ENCODE measurements around the gene SLC22A1. TPM values are rescaled to one million over a fixed set of nuclear protein-coding genes. Genes with fewer than 3 reads are reported as not detected.

Gene SLC22A1
- polyA plus RNA-seq, 2 of the 4 experiments (the other 2 are of a cell fraction): 2.1 TPM

DNA sequence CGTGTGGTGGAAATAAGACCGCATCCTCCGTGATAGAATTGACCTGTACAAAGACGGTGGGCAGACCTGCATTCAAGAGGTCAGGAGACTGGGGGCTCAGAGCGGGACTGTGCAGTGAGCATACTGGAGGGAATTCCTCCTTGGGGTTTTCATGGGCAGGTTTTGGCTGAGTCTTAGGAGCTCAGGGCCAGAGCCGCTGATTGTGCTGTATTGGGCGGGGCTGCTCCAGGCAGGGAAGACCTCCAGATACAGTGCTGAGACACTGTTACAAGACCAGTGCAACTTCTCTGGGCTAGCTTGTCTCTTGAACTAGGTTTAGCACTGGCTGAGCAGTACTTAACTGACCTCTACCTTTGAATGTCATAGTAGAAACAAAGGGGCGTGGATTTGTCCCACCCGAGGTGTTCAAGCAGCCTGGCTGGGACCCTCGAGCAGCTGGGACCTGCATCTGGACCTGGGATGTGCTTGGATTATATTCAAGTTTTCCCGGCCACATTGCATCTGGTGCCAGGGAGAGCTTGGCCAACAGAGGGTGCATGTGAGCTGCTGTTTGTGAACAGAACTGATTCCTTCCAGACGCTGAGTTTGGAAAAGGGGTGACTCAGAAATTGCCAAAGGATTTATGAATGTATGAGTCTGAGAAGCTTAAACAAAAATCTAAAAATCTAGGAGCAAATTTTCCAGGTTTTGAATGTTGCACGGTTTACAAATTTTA is 33.4 kb upstream of the SLC22A1 start:
- ChIA-PET CTCF (interaction anchor here (0.7 to 5.8 kb wide), 44 partner anchors 8 to 578 kb away, joined by 3 to 61 read pairs (median 4); no protein-coding TSS in a partner anchor), POLR2A (interaction anchor here (1.1 kb wide), 1 partner anchor 431 kb away, joined by 3 read pairs; no protein-coding TSS in a partner anchor)
- ATAC-seq (peak; percentile 88 to 93), FAIRE-seq (no peak), DNase-seq (ENCODE audit: low read depth in 1 of 2, low spot score in 1 of 2) (peak; percentile 55 to 80)
- 0 out of 6 replicates have a peak overlapping the region, but pooled peaks of 1 of the 2 experiments have one; percentile 4 for H3K27ac ChIP-seq
- TF ChIP-seq FOSL2 (IDR thresholded peaks at IDR 0.05) (no peak), FOSL2 (CRISPR knock-in tag; IDR thresholded peaks at IDR 0.05) (0 out of 2 replicates have a peak, but pooled peaks have one; percentile 14), POLR2AphosphoS2 (conservative IDR thresholded peaks at IDR 0.05; ENCODE audit: low read length) (no peak), HOXB13 (CRISPR knock-in tag; IDR thresholded peaks at IDR 0.05; ENCODE audit: low read depth) (no peak), SMC3 (IDR thresholded peaks at IDR 0.05) (peak; percentile 86), RAD21 (conservative IDR thresholded peaks at IDR 0.05 in 1 of 2, IDR thresholded peaks at IDR 0.05 in 1 of 2) (peak; percentile 78 to 80), ZC3H11A (IDR thresholded peaks at IDR 0.05) (no peak), GATA3 (IDR thresholded peaks at IDR 0.05; ENCODE audit: borderline replicate concordance) (no peak), JUNB (IDR thresholded peaks at IDR 0.05) (no peak)
- TF ChIP-seq, protein P1, sequence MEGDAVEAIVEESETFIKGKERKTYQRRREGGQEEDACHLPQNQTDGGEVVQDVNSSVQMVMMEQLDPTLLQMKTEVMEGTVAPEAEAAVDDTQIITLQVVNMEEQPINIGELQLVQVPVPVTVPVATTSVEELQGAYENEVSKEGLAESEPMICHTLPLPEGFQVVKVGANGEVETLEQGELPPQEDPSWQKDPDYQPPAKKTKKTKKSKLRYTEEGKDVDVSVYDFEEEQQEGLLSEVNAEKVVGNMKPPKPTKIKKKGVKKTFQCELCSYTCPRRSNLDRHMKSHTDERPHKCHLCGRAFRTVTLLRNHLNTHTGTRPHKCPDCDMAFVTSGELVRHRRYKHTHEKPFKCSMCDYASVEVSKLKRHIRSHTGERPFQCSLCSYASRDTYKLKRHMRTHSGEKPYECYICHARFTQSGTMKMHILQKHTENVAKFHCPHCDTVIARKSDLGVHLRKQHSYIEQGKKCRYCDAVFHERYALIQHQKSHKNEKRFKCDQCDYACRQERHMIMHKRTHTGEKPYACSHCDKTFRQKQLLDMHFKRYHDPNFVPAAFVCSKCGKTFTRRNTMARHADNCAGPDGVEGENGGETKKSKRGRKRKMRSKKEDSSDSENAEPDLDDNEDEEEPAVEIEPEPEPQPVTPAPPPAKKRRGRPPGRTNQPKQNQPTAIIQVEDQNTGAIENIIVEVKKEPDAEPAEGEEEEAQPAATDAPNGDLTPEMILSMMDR (IDR thresholded peaks at IDR 0.05): peak; percentile 74
- TF ChIP-seq, protein P2, sequence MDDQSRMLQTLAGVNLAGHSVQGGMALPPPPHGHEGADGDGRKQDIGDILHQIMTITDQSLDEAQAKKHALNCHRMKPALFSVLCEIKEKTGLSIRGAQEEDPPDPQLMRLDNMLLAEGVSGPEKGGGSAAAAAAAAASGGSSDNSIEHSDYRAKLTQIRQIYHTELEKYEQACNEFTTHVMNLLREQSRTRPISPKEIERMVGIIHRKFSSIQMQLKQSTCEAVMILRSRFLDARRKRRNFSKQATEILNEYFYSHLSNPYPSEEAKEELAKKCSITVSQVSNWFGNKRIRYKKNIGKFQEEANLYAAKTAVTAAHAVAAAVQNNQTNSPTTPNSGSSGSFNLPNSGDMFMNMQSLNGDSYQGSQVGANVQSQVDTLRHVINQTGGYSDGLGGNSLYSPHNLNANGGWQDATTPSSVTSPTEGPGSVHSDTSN (IDR thresholded peaks at IDR 0.05): no peak
- WGBS (ENCODE audit: missing lambda C conversion rate): 59% methylated on average over 8 of the region's 13 CpGs
- no peak overlapping the region for H3K4me2 ChIP-seq
- no peak overlapping the region for H3K4me3 ChIP-seq
- H3K9me3 ChIP-seq: no peaks in the 10 kb centered on the region
- H3K4me1 ChIP-seq: 0 out of 3 replicates have a peak, but pooled peaks cover 3% of the 10 kb centered on the region

DNA sequence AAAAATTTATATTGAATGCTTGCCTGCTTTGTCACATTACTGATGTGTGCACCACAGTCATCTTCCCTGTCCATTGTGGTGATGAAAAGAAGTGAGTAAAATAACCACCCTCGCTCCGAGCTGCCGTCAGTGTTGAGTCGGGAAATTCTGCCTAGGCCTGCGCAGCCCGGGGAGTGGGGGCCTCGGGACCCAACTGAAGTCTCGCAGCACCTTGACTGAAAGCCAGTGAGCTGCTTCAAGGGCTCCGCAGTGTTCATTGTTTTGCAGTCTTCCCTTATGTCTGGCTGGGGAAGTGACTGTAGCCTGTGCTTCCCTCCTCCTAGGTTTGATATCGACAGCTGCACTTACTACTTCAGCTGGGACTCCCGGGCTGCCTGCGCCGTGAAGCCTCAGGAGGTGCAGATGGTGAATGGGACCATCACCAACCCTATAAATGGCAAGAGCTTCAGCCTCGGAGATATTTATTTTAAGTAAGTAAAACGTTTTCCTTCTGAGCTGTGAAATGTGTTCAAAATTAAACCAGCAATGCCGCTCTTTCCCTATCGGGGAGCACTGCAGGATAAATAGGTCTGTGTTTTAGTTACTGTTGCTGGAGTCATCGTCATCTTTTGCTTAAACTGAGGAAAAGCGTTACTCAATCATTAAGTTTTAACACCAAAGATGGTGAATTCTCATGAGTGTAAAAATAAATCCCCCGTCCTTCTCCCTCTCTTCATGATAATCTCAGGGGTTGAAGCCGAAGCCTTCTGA is 32.7 kb upstream of the SLC22A1 start:
- POLR2A ChIA-PET: interaction anchor here (1.1 kb wide), 1 partner anchor 431 kb away, joined by 3 read pairs; no protein-coding TSS in a partner anchor
- no peak overlapping the region for H3K4me3 ChIP-seq
- H3K9me3 ChIP-seq: no peaks in the 10 kb centered on the region
- no peak overlapping the region for H3K4me2 ChIP-seq
- CTCF ChIA-PET: interaction anchor here (0.8 to 5.8 kb wide), 39 partner anchors 9 to 578 kb away, joined by 3 to 61 read pairs (median 4); no protein-coding TSS in a partner anchor
- H3K27ac ChIP-seq: peak overlapping the region; percentile 4 to 48; a peak in 1 of 6 replicates
- 81% methylated on average over 18 of the region's 21 CpGs for WGBS (ENCODE audit: missing lambda C conversion rate)
- DNase-seq (ENCODE audit: low read depth in 1 of 2, low spot score in 1 of 2): no peak
- no peak for TF ChIP-seq ZSCAN20 (CRISPR knock-in tag; IDR thresholded peaks at IDR 0.05)
- TF ChIP-seq TP53 (CRISPR knock-in tag; IDR thresholded peaks at IDR 0.05): no peak
- no peak for TF ChIP-seq FOSL2 (IDR thresholded peaks at IDR 0.05)
- no peak for TF ChIP-seq FOSL2 (CRISPR knock-in tag; IDR thresholded peaks at IDR 0.05)
- no peak for TF ChIP-seq RAD21 (conservative IDR thresholded peaks at IDR 0.05 in 1 of 2, IDR thresholded peaks at IDR 0.05 in 1 of 2)
- ATAC-seq: peak in 1 of 2 experiments; percentile 34; a peak in 2 of 6 replicates
- no peak for FAIRE-seq
- H3K4me1 ChIP-seq: 0 out of 3 replicates have a peak, but pooled peaks cover 3% of the 10 kb centered on the region

DNA sequence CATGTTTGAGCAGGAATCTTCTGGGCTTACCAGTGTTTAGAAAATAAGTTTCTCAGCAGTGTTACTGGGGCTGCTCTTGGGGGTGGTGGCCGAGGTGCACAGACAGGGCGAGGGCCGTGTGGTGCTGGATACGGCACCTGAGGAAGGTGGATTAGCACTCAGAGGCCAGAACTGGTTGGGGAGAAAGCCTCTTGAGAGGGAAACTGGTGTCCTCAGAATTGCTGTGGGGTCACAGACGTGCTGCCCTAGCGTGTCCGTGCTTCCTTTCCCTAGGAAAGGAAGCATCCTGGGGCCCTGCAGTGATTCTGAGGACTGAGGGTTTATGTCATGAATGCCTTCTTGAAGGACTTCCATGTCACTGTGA is 32.1 kb upstream of the SLC22A1 start:
- DNase-seq (ENCODE audit: low read depth in 1 of 2, low spot score in 1 of 2): no peak
- no peak for ATAC-seq
- H3K9me3 ChIP-seq: no peaks in the 10 kb centered on the region
- WGBS (ENCODE audit: missing lambda C conversion rate): 95% methylated on average over 7 of the region's 7 CpGs
- ChIA-PET POLR2A (no interaction called here), CTCF (interaction anchor here (1.1 to 5.8 kb wide), 7 partner anchors 15 to 448 kb away, joined by 3 to 61 read pairs (median 4); no protein-coding TSS in a partner anchor)
- H3K27ac ChIP-seq: no peak overlapping the region
- FAIRE-seq: no peak
- H3K4me3 ChIP-seq: no peak overlapping the region
- no peak overlapping the region for H3K4me2 ChIP-seq
- H3K4me1 ChIP-seq: 0 out of 3 replicates have a peak, but pooled peaks cover 3% of the 10 kb centered on the region
- no peak for TF ChIP-seq JUN (IDR thresholded peaks at IDR 0.05)
- no peak for TF ChIP-seq CEBPB (IDR thresholded peaks at IDR 0.05)
- TF ChIP-seq MAZ (IDR thresholded peaks at IDR 0.05; ENCODE audit: borderline replicate concordance, low read depth, low read length): no peak
- TF ChIP-seq NR3C1 (IDR thresholded peaks at IDR 0.05): no peak
- no peak for TF ChIP-seq KDM1A (IDR thresholded peaks at IDR 0.05; ENCODE audit: low read depth)
- TF ChIP-seq, protein P1 (IDR thresholded peaks at IDR 0.05): no peak
- no peak for TF ChIP-seq FOXS1 (CRISPR knock-in tag; IDR thresholded peaks at IDR 0.05)
- TF ChIP-seq, protein P3, sequence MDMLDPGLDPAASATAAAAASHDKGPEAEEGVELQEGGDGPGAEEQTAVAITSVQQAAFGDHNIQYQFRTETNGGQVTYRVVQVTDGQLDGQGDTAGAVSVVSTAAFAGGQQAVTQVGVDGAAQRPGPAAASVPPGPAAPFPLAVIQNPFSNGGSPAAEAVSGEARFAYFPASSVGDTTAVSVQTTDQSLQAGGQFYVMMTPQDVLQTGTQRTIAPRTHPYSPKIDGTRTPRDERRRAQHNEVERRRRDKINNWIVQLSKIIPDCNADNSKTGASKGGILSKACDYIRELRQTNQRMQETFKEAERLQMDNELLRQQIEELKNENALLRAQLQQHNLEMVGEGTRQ (IDR thresholded peaks at IDR 0.05): no peak
- no peak for TF ChIP-seq HOXB13 (CRISPR knock-in tag; IDR thresholded peaks at IDR 0.05; ENCODE audit: low read depth)
- TF ChIP-seq, protein P2 (IDR thresholded peaks at IDR 0.05): no peak
- TF ChIP-seq MYC (IDR thresholded peaks at IDR 0.05; ENCODE audit: borderline replicate concordance, low read length): no peak
- no peak for TF ChIP-seq ZC3H11A (IDR thresholded peaks at IDR 0.05)

Data from A549 (cell line).